HG02981 (cell line): Measurements from ENCODE around the gene RNF38.
"Not testable (repeated sequence)": the region's sequence is repeated elsewhere in the genome, so short reads cannot be mapped to it uniquely, and the experiment has no call there.

Experiments used
- ATAC-seq: cut with Tn5 transposase; IDR thresholded peaks from one replicate; pipeline ENCODE4 v1.9.1; 2021; ENCODE audit warnings: mild to moderate bottlenecking, moderate library complexity; ENCODE audit not compliant: unreplicated experiment

The RNF38 gene

GRCh38 chr9:36399980-36400331, at the start of gene RNF38:
Gene RNF38, minus strand, starts transcription at chr9:36400269. Its CDS starts 161 bp downstream, at chr9:36400108.
- ATAC-seq: no peak

DNA sequence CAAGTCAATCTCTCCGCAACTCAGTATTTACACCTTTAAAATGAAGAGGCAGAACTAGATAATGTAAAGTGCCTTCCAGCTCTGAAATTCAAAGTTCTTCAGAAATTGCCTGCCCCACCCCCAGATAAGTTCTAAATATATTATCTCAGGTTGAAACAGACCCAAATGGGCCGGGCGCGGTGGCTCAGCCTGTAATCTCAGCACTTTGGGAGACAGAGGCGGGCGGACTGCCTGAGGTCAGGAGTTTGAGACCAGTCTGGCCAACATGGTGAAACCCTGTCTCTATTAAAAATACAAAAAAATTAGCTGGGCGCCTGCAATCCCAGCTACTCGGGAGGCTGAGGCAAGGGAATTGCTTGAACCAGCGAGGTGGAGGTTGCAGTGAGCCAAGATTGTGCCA, 48.5 kb upstream of the RNF38 start:
- not testable (repeated sequence) for ATAC-seq

GRCh38 chr9:36448017-36448416, 47.9 kb upstream of the RNF38 start:
- ATAC-seq: no peak

DNA sequence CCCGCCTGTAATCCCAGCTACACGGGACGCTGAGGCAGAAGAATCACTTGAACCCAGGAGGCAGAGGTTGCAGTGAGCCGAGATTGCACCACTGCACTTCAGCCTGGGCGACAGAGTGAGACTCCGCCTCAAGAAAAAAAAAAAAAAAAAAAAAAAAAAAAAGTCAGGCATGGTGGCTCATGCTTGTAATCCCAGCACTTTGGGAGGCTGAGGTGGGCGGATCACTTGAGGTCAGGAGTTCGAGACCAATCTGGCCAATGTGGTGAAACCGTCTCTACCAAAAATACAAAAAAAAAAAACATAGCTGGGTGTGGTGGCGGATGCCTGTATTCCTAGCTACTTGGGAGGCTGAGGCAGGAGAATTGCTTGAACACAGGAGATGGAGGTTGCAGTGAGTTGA, 46.6 kb upstream of the RNF38 start:
- ATAC-seq: not testable (repeated sequence)

- ATAC-seq: no peak
Observed at GRCh38 chr9:36445800-36446361, 45.8 kb upstream of the RNF38 start.

DNA sequence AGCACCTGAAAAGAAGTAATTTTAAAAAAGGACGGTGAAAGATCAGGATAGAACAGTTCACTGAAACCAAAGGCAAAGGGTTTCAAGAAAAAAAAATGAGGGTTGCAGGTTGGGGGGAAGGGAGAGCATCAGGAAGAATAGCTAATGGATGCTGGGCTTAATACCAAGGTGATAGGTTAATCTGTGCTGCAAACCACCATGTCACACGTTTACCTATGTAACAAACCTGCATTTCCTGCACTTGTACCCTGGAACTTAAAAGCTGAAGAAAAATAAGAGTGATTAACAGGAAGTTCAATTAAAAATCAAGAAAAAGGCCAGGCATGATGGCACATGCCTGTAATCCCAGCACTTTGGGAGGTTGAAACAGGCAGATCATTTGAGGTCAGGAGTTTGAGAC, 44.1 kb upstream of the RNF38 start:
- no peak for ATAC-seq

GRCh38 chr9:36443581-36443980, 43.5 kb upstream of the RNF38 start:
- no peak for ATAC-seq

- ATAC-seq: no peak
Observed at GRCh38 chr9:36442710-36443109, 42.6 kb upstream of the RNF38 start.

- ATAC-seq: no peak
Observed at GRCh38 chr9:36441966-36442365, 41.9 kb upstream of the RNF38 start.

- no peak for ATAC-seq
Observed at GRCh38 chr9:36438536-36439236, 38.6 kb upstream of the RNF38 start.

DNA sequence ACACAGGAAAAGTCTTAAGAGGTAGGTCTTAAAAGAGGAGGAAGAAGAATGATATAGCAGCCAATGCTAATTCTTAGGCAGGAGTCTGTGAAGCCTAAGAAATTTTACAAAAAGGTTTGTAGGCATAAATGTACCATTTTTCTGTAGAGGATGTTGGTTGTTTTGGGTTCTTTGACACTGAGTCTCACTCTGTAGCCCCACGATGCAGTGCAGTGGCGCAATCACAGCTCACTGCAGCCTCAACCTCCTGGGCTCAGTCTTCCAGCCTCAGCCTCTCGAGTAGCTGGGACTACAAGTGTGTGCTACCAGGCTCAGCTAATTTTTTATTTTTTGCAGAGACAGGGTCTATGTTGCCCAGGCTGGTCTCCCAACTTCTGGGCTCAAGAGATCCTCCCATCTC, 37.7 kb upstream of the RNF38 start:
- no peak for ATAC-seq

DNA sequence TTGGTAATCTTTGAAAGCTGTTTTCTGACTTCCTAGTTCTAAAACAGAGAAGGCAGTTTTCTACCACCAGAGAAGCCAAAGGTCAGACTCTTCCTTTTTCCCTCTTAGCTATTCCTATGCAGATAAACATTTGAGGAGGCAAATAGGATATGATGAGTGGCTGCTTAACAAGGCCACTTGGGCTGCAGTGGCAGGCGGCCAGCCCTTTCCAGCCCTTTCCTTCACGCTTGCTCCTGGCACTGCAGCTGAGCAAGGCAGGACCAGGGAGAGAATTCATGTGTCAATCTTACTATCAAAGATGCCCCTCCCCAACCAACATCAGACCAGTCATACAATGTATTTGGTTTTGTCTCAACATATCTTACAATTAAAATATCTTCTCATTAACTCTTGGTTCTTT, 36.8 kb upstream of the RNF38 start:
- no peak for ATAC-seq

GRCh38 chr9:36433386-36433785, 33.3 kb upstream of the RNF38 start:
- no peak for ATAC-seq

DNA sequence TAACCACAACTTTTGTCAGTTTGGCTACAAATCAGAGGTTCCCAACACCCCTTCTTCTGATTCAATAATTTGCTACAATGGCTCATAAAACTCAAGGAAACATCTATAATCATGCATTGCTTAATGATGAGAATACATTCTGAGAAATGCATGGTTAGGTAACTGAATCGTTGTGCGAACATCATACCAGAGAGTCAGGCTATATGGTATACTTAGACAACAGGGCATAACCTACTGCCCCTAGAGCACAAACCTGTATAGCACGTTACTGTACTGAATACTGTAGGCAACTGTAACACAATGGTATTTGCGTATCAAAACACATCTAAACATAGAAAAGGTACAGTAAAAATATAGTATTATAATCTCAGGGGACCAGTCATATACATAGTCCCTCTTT, 31.0 kb upstream of the RNF38 start:
- ATAC-seq: no peak

GRCh38 chr9:36426945-36427344, 26.9 kb upstream of the RNF38 start:
- ATAC-seq: no peak

DNA sequence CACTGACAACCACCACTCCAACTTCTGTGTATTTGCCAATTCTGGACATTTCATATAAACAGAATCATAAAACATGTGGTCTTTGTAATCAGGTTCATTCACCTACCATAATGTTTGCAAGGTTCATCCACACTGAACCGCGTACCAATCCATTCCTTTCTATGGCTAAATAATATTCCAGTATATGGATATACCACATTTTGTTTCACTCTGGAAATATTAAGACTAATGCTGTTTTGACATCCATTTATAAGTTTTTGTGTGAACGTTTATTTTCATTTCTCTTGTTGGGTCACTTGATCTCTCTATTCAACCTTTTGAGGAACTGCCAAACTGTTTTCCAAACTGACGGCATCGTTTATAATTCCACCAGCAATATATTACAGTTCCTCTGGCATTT, 26.3 kb upstream of the RNF38 start:
- no peak for ATAC-seq

- ATAC-seq: no peak
Observed at GRCh38 chr9:36424289-36425055, 24.4 kb upstream of the RNF38 start.

GRCh38 chr9:36423206-36423605, 23.1 kb upstream of the RNF38 start:
- ATAC-seq: no peak

- ATAC-seq: no peak
Observed at GRCh38 chr9:36416890-36417289, 16.8 kb upstream of the RNF38 start.

- no peak for ATAC-seq
Observed at GRCh38 chr9:36415822-36416525, 15.9 kb upstream of the RNF38 start.

DNA sequence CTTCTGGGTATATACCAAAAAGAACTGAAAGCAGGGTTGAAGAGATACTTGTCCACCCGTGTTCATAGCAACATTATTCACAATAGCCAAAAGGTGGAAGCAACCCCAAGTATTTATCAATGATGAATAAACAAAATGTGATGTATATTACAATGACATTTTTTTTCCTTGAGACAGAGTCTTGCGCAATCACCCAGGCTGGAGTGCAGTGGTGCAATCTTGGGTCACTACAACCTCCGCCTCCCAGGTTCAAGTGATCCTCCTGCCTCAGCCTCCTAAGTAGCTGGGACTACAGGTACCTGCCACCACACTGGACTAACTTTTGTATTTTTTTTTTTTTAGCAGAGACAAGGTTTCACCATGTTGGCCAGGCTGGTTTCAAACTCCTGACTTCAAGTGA, 11.3 kb upstream of the RNF38 start:
- ATAC-seq: not testable (repeated sequence)

DNA sequence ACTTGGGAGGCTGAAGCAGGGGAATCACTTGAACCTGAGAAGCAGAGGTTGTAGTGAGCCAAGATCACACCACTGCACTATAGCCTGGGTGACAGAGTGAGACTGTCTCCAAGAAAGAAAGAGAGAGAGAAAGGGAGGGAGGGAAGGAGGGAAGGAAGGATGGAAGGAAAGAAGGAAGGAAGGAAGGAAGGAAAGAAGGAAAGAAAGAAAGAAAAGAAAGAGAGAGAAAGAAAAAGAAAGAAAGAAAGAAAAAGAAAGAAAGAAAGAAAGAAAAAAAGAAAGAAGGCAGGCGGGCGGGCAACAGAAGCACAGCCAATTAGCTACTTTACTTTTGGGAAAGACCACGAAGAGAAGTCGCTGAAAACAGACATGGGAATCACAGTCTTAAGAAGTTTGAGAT, 9.0 kb upstream of the RNF38 start:
- not testable (repeated sequence) for ATAC-seq
